Tibial artery (tissue), 4 donors: ENCODE data around the gene PHACTR1.

Experiments
- DNase-seq, 2 donors: peaks; one replicate each; pipeline ENCODE4 v3.0.0-alpha.2; 2019
- H3K27ac ChIP-seq, 2 donors: fragments of 200-600 bp; sonication (generic) in 1 of 2; 1 replicate in 1 of 2; 2 replicates in 1 of 2; pipeline ENCODE4 v1.5.1; 2018 to 2019; ENCODE audit warnings: mild to moderate bottlenecking in 1 of 2
- H3K27me3 ChIP-seq, 2 donors: fragments of 200-600 bp; sonication (generic) in 1 of 2; one replicate each; pipeline versions ENCODE4 v1.5.1 to v1.6.0; 2016 to 2019
- H3K36me3 ChIP-seq, 3 donors: fragments of 200-600 bp; sonication (generic) in 2 of 3; one replicate each; pipeline ENCODE4 v1.5.1; 2016 to 2019; ENCODE audit warnings: mild to moderate bottlenecking in 2 of 3
- H3K4me1 ChIP-seq, 4 donors: fragments of 200-600 bp; sonication (generic) in 2 of 4; 1 replicate in 3 of 4; 2 replicates in 1 of 4; pipeline ENCODE4 v1.5.1; 2016 to 2019
- H3K4me3 ChIP-seq, 2 donors: fragments of 200-600 bp; sonication (generic) in 1 of 2; 1 replicate in 1 of 2; 2 replicates in 1 of 2; pipeline ENCODE4 v1.5.1; 2018 to 2019; ENCODE audit warnings: mild to moderate bottlenecking in 2 of 2
- H3K9me3 ChIP-seq, 3 donors: fragments of 200-600 bp; sonication (generic) in 1 of 3; one replicate each; pipeline ENCODE4 v1.5.1; 2016 to 2019
- CTCF ChIP-seq, 2 experiments: fragments of 200-600 bp in 1 of 2; fragments of 450-650 bp in 1 of 2; IDR thresholded peaks; one replicate each; pipeline ENCODE4 v1.5.1; 2017 to 2019; ENCODE audit warnings: antibody characterized with exemption in 2 of 2, mild to moderate bottlenecking in 1 of 2, moderate library complexity in 1 of 2
- intact Hi-C: fragments of 100-400 bp; cut with DNase I; formaldehyde crosslinking; loops from one replicate; pipeline ENCODE4 v1.15.0; 2023; ENCODE audit warnings: low total_unique reads

PHACTR1 gene

GRCh38 chr6:12704946-12705345 lies 11.6 kb upstream of the PHACTR1 start:
- Histone ChIP-seq H3K36me3 (no peaks in the 10 kb centered on the region), H3K4me3 (no peak overlapping the region), H3K27ac (no peak overlapping the region), H3K9me3 (no peaks in the 10 kb centered on the region), H3K4me1 (no peaks in the 10 kb centered on the region), H3K27me3 (peaks cover 0 to 12% of the 10 kb centered on the region in 2 donors)
- TF ChIP-seq CTCF (IDR thresholded peaks at IDR 0.05), result no peak
- DNase-seq, result no peak
- intact Hi-C loops, result no loop called here

- H3K27ac ChIP-seq, result no peak overlapping the region
- no peaks in the 10 kb centered on the region for H3K36me3 ChIP-seq
- intact Hi-C loops, result no loop called here
- no peaks in the 10 kb centered on the region for H3K9me3 ChIP-seq
- TF ChIP-seq CTCF (IDR thresholded peaks at IDR 0.05), result no peak
- no peak for DNase-seq
- no peaks in the 10 kb centered on the region for H3K4me1 ChIP-seq
- H3K4me3 ChIP-seq, result no peak overlapping the region
- H3K27me3 ChIP-seq, result peaks cover 0 to 10% of the 10 kb centered on the region in 2 donors
These were observed 7.5 kb upstream of the PHACTR1 start for GRCh38 chr6:12709116-12709515.

GRCh38 chr6:12709556-12710232 lies 6.9 kb upstream of the PHACTR1 start:
- Histone ChIP-seq H3K4me3 (no peak overlapping the region), H3K9me3 (no peaks in the 10 kb centered on the region), H3K27me3 (peaks cover 0 to 10% of the 10 kb centered on the region in 2 donors), H3K27ac (no peak overlapping the region), H3K36me3 (no peaks in the 10 kb centered on the region), H3K4me1 (no peaks in the 10 kb centered on the region)
- DNase-seq, result no peak
- TF ChIP-seq CTCF (IDR thresholded peaks at IDR 0.05), result no peak
- intact Hi-C loops, result no loop called here

- Histone ChIP-seq H3K27ac (no peak overlapping the region), H3K36me3 (no peaks in the 10 kb centered on the region), H3K4me3 (no peak overlapping the region), H3K4me1 (no peaks in the 10 kb centered on the region), H3K9me3 (no peaks in the 10 kb centered on the region), H3K27me3 (peaks cover 0 to 17% of the 10 kb centered on the region in 2 donors)
- intact Hi-C loops, result no loop called here
- DNase-seq, result no peak
- no peak for TF ChIP-seq CTCF (IDR thresholded peaks at IDR 0.05)
These were observed 5.6 kb upstream of the PHACTR1 start for GRCh38 chr6:12710921-12711320.

GRCh38 chr6:12714022-12714421 lies 2.5 kb upstream of the PHACTR1 start:
- TF ChIP-seq CTCF (IDR thresholded peaks at IDR 0.05), result no peak
- DNase-seq, result no peak
- H3K27me3 ChIP-seq, result peaks cover 0 to 20% of the 10 kb centered on the region in 2 donors
- H3K36me3 ChIP-seq, result no peaks in the 10 kb centered on the region
- H3K27ac ChIP-seq, result no peak overlapping the region
- H3K4me3 ChIP-seq, result no peak overlapping the region
- no peaks in the 10 kb centered on the region for H3K9me3 ChIP-seq
- no peaks in the 10 kb centered on the region for H3K4me1 ChIP-seq
- intact Hi-C loops, result no loop called here

- TF ChIP-seq CTCF (IDR thresholded peaks at IDR 0.05), result no peak
- H3K4me1 ChIP-seq, result no peaks in the 10 kb centered on the region
- DNase-seq, result no peak
- no peak overlapping the region for H3K27ac ChIP-seq
- no peaks in the 10 kb centered on the region for H3K9me3 ChIP-seq
- no peak overlapping the region for H3K4me3 ChIP-seq
- intact Hi-C loops, result no loop called here
- peaks cover 0 to 16% of the 10 kb centered on the region in 2 donors for H3K27me3 ChIP-seq
- H3K36me3 ChIP-seq, result no peaks in the 10 kb centered on the region
These were observed 1.1 kb upstream of the PHACTR1 start for GRCh38 chr6:12715437-12715836.
